Cardiac muscle cell (in vitro differentiated cells and primary cell): ENCODE data around the gene TAL2. TPM values are rescaled to one million over a fixed set of nuclear protein-coding genes. Genes with fewer than 3 reads are reported as not detected.

ENCODE experiments used
- DNase-seq, 2 donors: peaks; one replicate each; pipeline versions ENCODE4 v3.0.0 to v3.0.0-alpha.2; 2010 to 2017; ENCODE audit warnings: low read depth in 1 of 2, low spot score in 1 of 2
- H3K27ac ChIP-seq: fragments of 200-600 bp; sonication (generic); 2 replicates; pipeline ENCODE4 v1.5.1; 2016
- H3K27me3 ChIP-seq: fragments of 200-600 bp; sonication (generic); 2 replicates; pipeline ENCODE4 v1.6.0; 2016; ENCODE audit warnings: control low read depth
- H3K36me3 ChIP-seq: fragments of 200-600 bp; sonication (generic); 2 replicates; pipeline ENCODE4 v1.5.1; 2016; ENCODE audit warnings: control low read depth
- H3K4me1 ChIP-seq: fragments of 200-600 bp; sonication (generic); 2 replicates; pipeline ENCODE4 v1.8.1; 2017; ENCODE audit warnings: low read depth, mild to moderate bottlenecking, mixed run types
- H3K4me3 ChIP-seq: fragments of 200-600 bp; sonication (generic); 2 replicates; pipeline ENCODE4 v1.5.1; 2016; ENCODE audit warnings: mild to moderate bottlenecking
- H3K9me3 ChIP-seq: fragments of 200-600 bp; sonication (generic); 2 replicates; pipeline ENCODE4 v1.5.1; 2017; ENCODE audit warnings: low read depth, mild to moderate bottlenecking, control low read depth
- CTCF ChIP-seq: IDR thresholded peaks from 2 replicates; pipeline ENCODE4 v1.5.1; 2012; ENCODE audit warnings: low read depth, mild to moderate bottlenecking, low read length
- polyA plus RNA-seq: library from polyadenylated mRNA; unstranded; fragments of >200 nt; fragmentation: Nextera tagmentation; extraction: Ambion mirVana; gene quantifications from 2 replicates; pipeline ENCODE4 v1.2.1, GENCODE V29; 2016
- total RNA-seq: library from RNA; depleted of rRNA; stranded (reverse); fragments of >200 nt; gene quantifications from 2 replicates; pipeline ENCODE4 v1.2.3, GENCODE V29; 2016

TAL2 gene
- total and polyA plus RNA-seq, 2 experiments from 2014 or later: 0.73 TPM; not detected in 1

- no peak for TF ChIP-seq CTCF
- Histone ChIP-seq H3K27me3 (no peaks in the 10 kb centered on the region), H3K4me1 (peaks cover 4% of the 10 kb centered on the region), H3K4me3 (no peak overlapping the region), H3K9me3 (no peaks in the 10 kb centered on the region), H3K36me3 (no peaks in the 10 kb centered on the region), H3K27ac (no peak overlapping the region)
- no peak for DNase-seq
Measured at GRCh38 chr9:105673850-105674387, 11.7 kb downstream of the TAL2 start.

- no peak overlapping the region for H3K4me3 ChIP-seq
- peaks cover 4% of the 10 kb centered on the region for H3K4me1 ChIP-seq
- H3K27ac ChIP-seq: no peak overlapping the region
- TF ChIP-seq CTCF: no peak
- H3K36me3 ChIP-seq: no peaks in the 10 kb centered on the region
- no peaks in the 10 kb centered on the region for H3K9me3 ChIP-seq
- DNase-seq: no peak
- H3K27me3 ChIP-seq: no peaks in the 10 kb centered on the region
Measured at GRCh38 chr9:105676351-105676923, 14.2 kb downstream of the TAL2 start.

GRCh38 chr9:105678163-105678562 is 15.9 kb downstream of the TAL2 start:
- TF ChIP-seq CTCF: no peak
- no peak for DNase-seq
- no peak overlapping the region for H3K4me3 ChIP-seq

GRCh38 chr9:105678781-105679180 is 16.5 kb downstream of the TAL2 start:
- no peaks in the 10 kb centered on the region for H3K9me3 ChIP-seq

More at GRCh38 chr9:105678163-105678562, 15.9 kb downstream of the TAL2 start:
- Histone ChIP-seq H3K27ac (no peak overlapping the region), H3K4me1 (peaks cover 4% of the 10 kb centered on the region), H3K9me3 (no peaks in the 10 kb centered on the region), H3K27me3 (no peaks in the 10 kb centered on the region), H3K36me3 (no peaks in the 10 kb centered on the region)

GRCh38 chr9:105679257-105680022 is 17.2 kb downstream of the TAL2 start:
- peaks cover 4% of the 10 kb centered on the region for H3K4me1 ChIP-seq
- H3K27ac ChIP-seq: no peak overlapping the region
- TF ChIP-seq CTCF: no peak
- H3K4me3 ChIP-seq: no peak overlapping the region
- no peaks in the 10 kb centered on the region for H3K36me3 ChIP-seq
- DNase-seq: no peak
- no peaks in the 10 kb centered on the region for H3K27me3 ChIP-seq
- H3K9me3 ChIP-seq: no peaks in the 10 kb centered on the region

More at GRCh38 chr9:105678781-105679180, 16.5 kb downstream of the TAL2 start:
- no peak for TF ChIP-seq CTCF
- Histone ChIP-seq H3K36me3 (no peaks in the 10 kb centered on the region), H3K4me3 (no peak overlapping the region), H3K4me1 (peaks cover 4% of the 10 kb centered on the region), H3K27ac (no peak overlapping the region), H3K27me3 (no peaks in the 10 kb centered on the region)
- no peak for DNase-seq
